IMR-90 (cell line): ENCODE data around the gene MICAL2. TPM values are rescaled to one million over a fixed set of nuclear protein-coding genes. Genes with fewer than 3 reads are reported as not detected.

Source experiments
- ATAC-seq: fragments of 200-7000 bp; cut with Tn5 transposase; 2 replicates; pipeline ENCODE4 v1.9.1; 2020; ENCODE audit warnings: low read depth, mild to moderate bottlenecking, moderate library complexity
- BruUV-seq: library from RNA; stranded (reverse); fragments of 400-500 nt; replicated peaks from 2 replicates; lab custom pipeline; 2021; lab: Mats Ljungman, UMichigan
- CTCF ChIA-PET: fragments of 300-600 bp; formaldehyde crosslinking; extraction: SDS; loops from one replicate; lab custom pipeline; 2021; ENCODE audit warnings: antibody characterized with exemption; lab: Yijun Ruan, JAX
- POLR2A ChIA-PET: fragments of 300-600 bp; sonication (Branson Sonifier 250); formaldehyde crosslinking; loops from one replicate; lab custom pipeline; 2022; ENCODE audit warnings: antibody characterized with exemption; ENCODE audit not compliant: unreplicated experiment; lab: Charles Lee
- DNase-seq: peaks from one replicate; pipeline ENCODE4 v3.0.0; 2013
- H2AFZ ChIP-seq: replicated peaks from 2 replicates; pipeline ENCODE3; 2013; ENCODE audit warnings: low read length, mild to moderate bottlenecking; ENCODE audit not compliant: poor library complexity
- H2AK5ac ChIP-seq: 2 replicates; pipeline ENCODE4 v1.6.1; 2013; ENCODE audit warnings: low read depth, low read length, inconsistent platforms
- H2AK9ac ChIP-seq: replicated peaks from 2 replicates; pipeline ENCODE3; 2013; ENCODE audit warnings: mild to moderate bottlenecking, low read depth, low read length, moderate library complexity; ENCODE audit not compliant: poor library complexity
- H2BK120ac ChIP-seq: 2 replicates; pipeline ENCODE4 v1.6.1; 2013; ENCODE audit warnings: low read depth, low read length, inconsistent platforms
- H2BK15ac ChIP-seq: 3 replicates; pipeline ENCODE4 v1.6.1; 2013; ENCODE audit warnings: low read depth, low read length, inconsistent platforms
- H2BK20ac ChIP-seq: 2 replicates; pipeline ENCODE4 v1.6.1; 2013; ENCODE audit warnings: low read depth, mild to moderate bottlenecking, inconsistent platforms, low read length, moderate library complexity
- H2BK5ac ChIP-seq: 2 replicates; pipeline ENCODE4 v1.6.1; 2013; ENCODE audit warnings: mild to moderate bottlenecking, low read depth, low read length, inconsistent platforms; ENCODE audit not compliant: poor library complexity, severe bottlenecking
- H3K14ac ChIP-seq: replicated peaks from 2 replicates; pipeline ENCODE4 v1.6.1; 2013; ENCODE audit warnings: low read depth, low read length, inconsistent platforms
- H3K18ac ChIP-seq: 2 replicates; pipeline ENCODE4 v1.6.1; 2013; ENCODE audit warnings: low read depth, low read length, control low read depth
- H3K23ac ChIP-seq: 2 replicates; pipeline ENCODE4 v1.6.1; 2013; ENCODE audit warnings: low read depth, low read length, inconsistent platforms
- H3K27ac ChIP-seq: 2 replicates; pipeline ENCODE4 v1.5.1; 2013; ENCODE audit warnings: mild to moderate bottlenecking, control low read depth, low read length; ENCODE audit not compliant: insufficient read depth
- H3K27me3 ChIP-seq: 2 replicates; pipeline ENCODE4 v1.6.1; 2013; ENCODE audit warnings: low read length; ENCODE audit not compliant: control insufficient read depth, insufficient read depth
- H3K36me3 ChIP-seq: 2 replicates; pipeline ENCODE4 v1.6.1; 2013; ENCODE audit warnings: low read length, mixed read lengths; ENCODE audit not compliant: control insufficient read depth, insufficient read depth
- H3K4ac ChIP-seq: 2 replicates; pipeline ENCODE4 v1.6.1; 2013; ENCODE audit warnings: low read depth, low read length, inconsistent platforms
- H3K4me1 ChIP-seq: 2 replicates; pipeline ENCODE4 v1.6.1; 2013; ENCODE audit warnings: low read length, mixed read lengths; ENCODE audit not compliant: control insufficient read depth, insufficient read depth
- H3K4me2 ChIP-seq: 2 replicates; pipeline ENCODE4 v1.6.1; 2013; ENCODE audit warnings: low read depth, mild to moderate bottlenecking, control low read depth, low read length, moderate library complexity
- H3K4me3 ChIP-seq: 2 replicates; pipeline ENCODE4 v1.5.1; 2013; ENCODE audit warnings: low read depth, mild to moderate bottlenecking, control low read depth, low read length, moderate library complexity; ENCODE audit not compliant: insufficient read depth
- H3K56ac ChIP-seq: 2 replicates; pipeline ENCODE4 v1.6.1; 2013; ENCODE audit warnings: low read length, inconsistent platforms; ENCODE audit not compliant: insufficient read depth; ENCODE audit errors: extremely low read depth
- H3K79me1 ChIP-seq, 2 experiments: 2 replicates each; pipeline ENCODE4 v1.6.1; 2013; ENCODE audit warnings: low read length in 2 of 2, inconsistent platforms in 1 of 2, low read depth in 1 of 2
- H3K9ac ChIP-seq: 2 replicates; pipeline ENCODE4 v1.6.1; 2013; ENCODE audit warnings: low read depth, low read length, control low read depth
- H3K9me1 ChIP-seq: 2 replicates; pipeline ENCODE4 v1.6.1; 2013; ENCODE audit warnings: low read length, inconsistent platforms; ENCODE audit not compliant: insufficient read depth
- H3K9me3 ChIP-seq: 2 replicates; pipeline ENCODE4 v1.6.1; 2013; ENCODE audit warnings: low read length; ENCODE audit not compliant: control insufficient read depth, insufficient read depth
- H4K20me1 ChIP-seq: 2 replicates; pipeline ENCODE4 v1.6.1; 2013; ENCODE audit warnings: low read length, inconsistent platforms; ENCODE audit not compliant: insufficient read depth
- H4K5ac ChIP-seq: 2 replicates; pipeline ENCODE4 v1.6.1; 2013; ENCODE audit warnings: mild to moderate bottlenecking, low read depth, low read length, control low read depth
- H4K8ac ChIP-seq, 2 experiments: 2 replicates each; pipeline ENCODE4 v1.6.1; 2013; ENCODE audit warnings: low read depth in 2 of 2, low read length in 2 of 2, control low read depth in 1 of 2, inconsistent platforms in 1 of 2
- H4K91ac ChIP-seq: 2 replicates; pipeline ENCODE4 v1.6.1; 2013; ENCODE audit warnings: low read depth, low read length, inconsistent platforms; ENCODE audit not compliant: insufficient read depth
- BHLHE40 ChIP-seq: fragments of 150-350 bp; IDR thresholded peaks from 2 replicates; pipeline ENCODE4 v1.6.1; 2016; ENCODE audit warnings: mild to moderate bottlenecking, low read depth, low read length
- CEBPB ChIP-seq: IDR thresholded peaks from 2 replicates; pipeline ENCODE4 v1.6.1; 2012; ENCODE audit warnings: low read depth, low read length, improper control_type of control experiment
- CTCF ChIP-seq: conservative IDR thresholded peaks from 2 replicates; pipeline ENCODE4 v1.5.1; 2012; ENCODE audit warnings: mild to moderate bottlenecking, low read depth, low read length, improper control_type of control experiment
- ELK1 ChIP-seq: fragments of 150-350 bp; IDR thresholded peaks from 2 replicates; pipeline ENCODE4 v1.6.1; 2016; ENCODE audit warnings: low read depth, mild to moderate bottlenecking, low read length, moderate library complexity, borderline replicate concordance
- FOS ChIP-seq: fragments of 150-350 bp; IDR thresholded peaks from 2 replicates; pipeline ENCODE4 v1.6.1; 2016; ENCODE audit warnings: low read depth, low read length
- MAFK ChIP-seq: IDR thresholded peaks from 2 replicates; pipeline ENCODE4 v1.6.1; 2012; ENCODE audit warnings: low read depth, low read length, improper control_type of control experiment
- MXI1 ChIP-seq: IDR thresholded peaks from 2 replicates; pipeline ENCODE4 v1.6.1; 2012; ENCODE audit warnings: low read depth, mild to moderate bottlenecking, low read length, moderate library complexity, borderline replicate concordance
- NFE2L2 ChIP-seq: fragments of 150-350 bp; IDR thresholded peaks from 2 replicates; pipeline ENCODE4 v1.6.1; 2016; ENCODE audit warnings: low read depth, mild to moderate bottlenecking, low read length
- POLR2A ChIP-seq: IDR thresholded peaks from 2 replicates; pipeline ENCODE4 v1.6.1; 2012; ENCODE audit warnings: mild to moderate bottlenecking, low read depth, low read length
- RAD21 ChIP-seq: IDR thresholded peaks from 2 replicates; pipeline ENCODE4 v1.6.1; 2012; ENCODE audit warnings: low read length, improper control_type of control experiment
- RCOR1 ChIP-seq: IDR thresholded peaks from 2 replicates; pipeline ENCODE4 v1.6.1; 2012; ENCODE audit warnings: mild to moderate bottlenecking, low read length, improper control_type of control experiment; ENCODE audit not compliant: insufficient replicate concordance
- SMC3 ChIP-seq: fragments of 150-350 bp; IDR thresholded peaks from 2 replicates; pipeline ENCODE4 v1.6.1; 2016; ENCODE audit warnings: low read depth, mild to moderate bottlenecking, antibody characterized with exemption, low read length, moderate library complexity
- USF2 ChIP-seq: fragments of 150-350 bp; IDR thresholded peaks from 2 replicates; pipeline ENCODE4 v1.6.1; 2017; ENCODE audit warnings: mild to moderate bottlenecking, antibody characterized with exemption, low read length, low read depth
- WGBS, 2 experiments: methylation state at CpG; one replicate each; pipeline versions ENCODE4 v1.1.5 to v1.1.7; 2013; ENCODE audit warnings: missing lambda C conversion rate in 2 of 2; ENCODE audit not compliant: insufficient read length in 1 of 2; ENCODE audit errors: extremely low coverage in 2 of 2; 5-methylcytosine and 5-hydroxymethylcytosine counted together
- dilution Hi-C: fragments of 300-500 bp; cut with HindIII; formaldehyde crosslinking; loops from one replicate; pipeline ENCODE4 v1.14.3; 2018; ENCODE audit warnings: low sequenced_read_pairs; ENCODE audit not compliant: unreplicated experiment
- in situ Hi-C: fragments of 300-500 bp; cut with MboI; formaldehyde crosslinking; loops from 3 replicates; pipeline ENCODE4 v1.14.3; 2019; ENCODE audit warnings: low sequenced_read_pairs, inconsistent platforms, mixed read lengths
- intact Hi-C: fragments of 100-400 bp; cut with micrococcal nuclease; formaldehyde crosslinking; loops from 2 replicates; pipeline ENCODE4 v1.10.0; 2022
- polyA plus RNA-seq, 3 experiments: library from polyadenylated mRNA; depleted of rRNA; stranded (reverse); fragments of >200 nt; gene quantifications; 2 replicates each; pipeline ENCODE4 v1.2.3, GENCODE V29; 2012; ENCODE audit warnings: low replicate concordance in 1 of 3
- total RNA-seq: library from RNA; depleted of rRNA; stranded (reverse); fragments of >200 nt; gene quantifications from 2 replicates; pipeline ENCODE4 v1.2.3, GENCODE V29; 2012

MICAL2 gene
- total and polyA plus RNA-seq, 2 of the 4 experiments (the other 2 are of a cell fraction): 170 to 336 TPM

GRCh38 chr11:12121011-12121410 lies 10.6 kb downstream of the MICAL2 start:
- H4K5ac ChIP-seq: peak overlapping the region; percentile 5; the same call in 1 of the 2 replicates
- no peak overlapping the region for H2AK9ac ChIP-seq
- peaks cover 72% of the 10 kb centered on the region for H3K9me1 ChIP-seq
- H3K23ac ChIP-seq: peak overlapping the region; percentile 89; the same call in 1 of the 2 replicates
- no TSS peak for BruUV-seq
- H3K4me2 ChIP-seq: no peak overlapping the region
- peak overlapping the region; percentile 78; the same call in 1 of the 2 replicates for H2BK120ac ChIP-seq
- peak overlapping the region; percentile 45; the same call in 1 of the 2 replicates for H4K91ac ChIP-seq
- peaks cover 12% of the 10 kb centered on the region for H3K36me3 ChIP-seq
- H3K27ac ChIP-seq: peak overlapping the region; percentile 15
- H3K79me1 ChIP-seq: peaks cover 19 to 91% of the 10 kb centered on the region in 2 experiments
- DNase-seq (no peak), ATAC-seq (no peak)
- no peak overlapping the region for H3K9ac ChIP-seq
- WGBS, 2 experiments: no CpG with 5 or more reads among the region's 5 CpGs
- H3K56ac ChIP-seq: no peak overlapping the region
- H3K4me1 ChIP-seq: peaks cover 72% of the 10 kb centered on the region
- peak overlapping the region; percentile 91; the same call in 1 of the 2 replicates for H2AK5ac ChIP-seq
- peak overlapping the region; percentile 74 for H3K4ac ChIP-seq
- H2AFZ ChIP-seq: no peak overlapping the region
- no peaks in the 10 kb centered on the region for H3K9me3 ChIP-seq
- POLR2A ChIA-PET: no interaction called here
- TF ChIP-seq ELK1 (no peak), FOS (no peak), SMC3 (no peak), RCOR1 (no peak), MXI1 (no peak), CTCF (no peak), BHLHE40 (no peak), NFE2L2 (no peak), RAD21 (no peak), CEBPB (no peak), MAFK (no peak), USF2 (no peak), POLR2A (no peak; the same call in 1 of the 2 replicates)
- H3K18ac ChIP-seq: no peak overlapping the region
- peaks cover 80% of the 10 kb centered on the region for H4K20me1 ChIP-seq
- CTCF ChIA-PET: no interaction called here
- no peak overlapping the region for H3K4me3 ChIP-seq
- in situ Hi-C loops: no loop called here
- intact Hi-C loops: no loop called here
- H3K27me3 ChIP-seq: no peaks in the 10 kb centered on the region
- peak overlapping the region in 1 of 2 experiments; percentile 17; a peak in 2 of 4 replicates for H4K8ac ChIP-seq
- peak overlapping the region; percentile 17; the same call in 1 of the 2 replicates for H2BK20ac ChIP-seq
- H2BK5ac ChIP-seq: no peak overlapping the region
- dilution Hi-C loops: no loop called here
- peak overlapping the region; percentile 92; the same call in 1 of the 3 replicates for H2BK15ac ChIP-seq
- peak overlapping the region; percentile 82; the same call in 1 of the 2 replicates for H3K14ac ChIP-seq
